ENCODE results near the gene ATXN7. TPM values are rescaled to one million over a fixed set of nuclear protein-coding genes. Genes with fewer than 3 reads are reported as not detected.

The ATXN7 gene
- total RNA-seq, 2 experiments from 2014 or later, result 289 to 304 TPM

- Mint-ChIP-seq H3K4me3 (no peak overlapping the region), H3K27ac (no peak overlapping the region), H3K36me3 (ENCODE audit: low read depth) (no peaks in the 10 kb centered on the region), H3K4me1 (ENCODE audit: low read depth) (no peaks in the 10 kb centered on the region), H3K27me3 (peaks cover 50% of the 10 kb centered on the region), H3K9me3 (no peaks in the 10 kb centered on the region)
- ATAC-seq (ENCODE audit: poor library complexity) (no peak), DNase-seq (no peak)
- intact Hi-C loops (cut with DNase I, micrococcal nuclease), result no loop called here
- no peak overlapping the region for H3K4me3 ChIP-seq (ENCODE audit: low read length)
- ChIA-PET POLR2A (no interaction called here), CTCF (no interaction called here)
- H3K9me3 ChIP-seq (ENCODE audit: control insufficient read depth in 1 of 2, insufficient read depth in 1 of 2, low read length in 2 of 2), result no peaks in the 10 kb centered on the region
- H3K27ac ChIP-seq (ENCODE audit: low read depth in 1 of 2, low read length in 2 of 2), result no peak overlapping the region
- H3K36me3 ChIP-seq (ENCODE audit: insufficient read depth, low read length), result no peaks in the 10 kb centered on the region
- H3K27me3 ChIP-seq (ENCODE audit: control insufficient read depth in 1 of 2, insufficient read depth in 2 of 2, low read length in 2 of 2), result peaks cover 8 to 10% of the 10 kb centered on the region in 2 experiments
- TF ChIP-seq, protein P1, sequence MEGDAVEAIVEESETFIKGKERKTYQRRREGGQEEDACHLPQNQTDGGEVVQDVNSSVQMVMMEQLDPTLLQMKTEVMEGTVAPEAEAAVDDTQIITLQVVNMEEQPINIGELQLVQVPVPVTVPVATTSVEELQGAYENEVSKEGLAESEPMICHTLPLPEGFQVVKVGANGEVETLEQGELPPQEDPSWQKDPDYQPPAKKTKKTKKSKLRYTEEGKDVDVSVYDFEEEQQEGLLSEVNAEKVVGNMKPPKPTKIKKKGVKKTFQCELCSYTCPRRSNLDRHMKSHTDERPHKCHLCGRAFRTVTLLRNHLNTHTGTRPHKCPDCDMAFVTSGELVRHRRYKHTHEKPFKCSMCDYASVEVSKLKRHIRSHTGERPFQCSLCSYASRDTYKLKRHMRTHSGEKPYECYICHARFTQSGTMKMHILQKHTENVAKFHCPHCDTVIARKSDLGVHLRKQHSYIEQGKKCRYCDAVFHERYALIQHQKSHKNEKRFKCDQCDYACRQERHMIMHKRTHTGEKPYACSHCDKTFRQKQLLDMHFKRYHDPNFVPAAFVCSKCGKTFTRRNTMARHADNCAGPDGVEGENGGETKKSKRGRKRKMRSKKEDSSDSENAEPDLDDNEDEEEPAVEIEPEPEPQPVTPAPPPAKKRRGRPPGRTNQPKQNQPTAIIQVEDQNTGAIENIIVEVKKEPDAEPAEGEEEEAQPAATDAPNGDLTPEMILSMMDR (IDR thresholded peaks at IDR 0.05), result no peak
- H3K4me1 ChIP-seq (ENCODE audit: insufficient read depth, low read length), result no peaks in the 10 kb centered on the region
Observed at GRCh38 chr3:64049136-64049535, 185.5 kb downstream of the ATXN7 start.

- H3K36me3 Mint-ChIP-seq (ENCODE audit: low read depth), result no peaks in the 10 kb centered on the region
- no peak overlapping the region for H3K4me3 ChIP-seq (ENCODE audit: low read length)
- no peak overlapping the region for H3K27ac Mint-ChIP-seq
- POLR2A ChIA-PET, result no interaction called here
- no peak for DNase-seq
- no peaks in the 10 kb centered on the region for H3K9me3 Mint-ChIP-seq
- peaks cover 49% of the 10 kb centered on the region for H3K27me3 Mint-ChIP-seq
- peaks cover 8 to 10% of the 10 kb centered on the region in 2 experiments for H3K27me3 ChIP-seq (ENCODE audit: control insufficient read depth in 1 of 2, insufficient read depth in 2 of 2, low read length in 2 of 2)
- H3K9me3 ChIP-seq (ENCODE audit: control insufficient read depth in 1 of 2, insufficient read depth in 1 of 2, low read length in 2 of 2), result no peaks in the 10 kb centered on the region
- no peaks in the 10 kb centered on the region for H3K36me3 ChIP-seq (ENCODE audit: insufficient read depth, low read length)
- H3K4me3 Mint-ChIP-seq, result no peak overlapping the region
- no peaks in the 10 kb centered on the region for H3K4me1 Mint-ChIP-seq (ENCODE audit: low read depth)
- no peak overlapping the region for H3K27ac ChIP-seq (ENCODE audit: low read depth in 1 of 2, low read length in 2 of 2)
- TF ChIP-seq, protein P1 (IDR thresholded peaks at IDR 0.05), result no peak
- intact Hi-C loops (cut with DNase I, micrococcal nuclease), result no loop called here
- CTCF ChIA-PET, result no interaction called here
- no peak for ATAC-seq (ENCODE audit: poor library complexity)
- no peaks in the 10 kb centered on the region for H3K4me1 ChIP-seq (ENCODE audit: insufficient read depth, low read length)
Observed at GRCh38 chr3:64049832-64050231, 186.2 kb downstream of the ATXN7 start.

Other genes starting within 250 kb of the ATXN7 start
- gene SNTN, start 211.2 kb upstream of the ATXN7 start, total RNA-seq, result not detected
- gene C3orf49, start 44.6 kb upstream of the ATXN7 start, total RNA-seq, result not detected
- 10 to 100 TPM; 21.6 to 23.7 TPM for gene THOC7, start 62 bp upstream of the ATXN7 start, total RNA-seq
- 1 to 10 TPM; 1.4 to 2.1 TPM for gene SCAANT1, start 48.5 kb downstream of the ATXN7 start, total RNA-seq
- gene PSMD6, start 159.6 kb downstream of the ATXN7 start, total RNA-seq, result 100 to 1,000 TPM; 119 to 126 TPM

Measured in CD4-positive, alpha-beta T cell (primary cell).